ENCODE data around the gene TUBB4B.

TUBB4B gene

DNA sequence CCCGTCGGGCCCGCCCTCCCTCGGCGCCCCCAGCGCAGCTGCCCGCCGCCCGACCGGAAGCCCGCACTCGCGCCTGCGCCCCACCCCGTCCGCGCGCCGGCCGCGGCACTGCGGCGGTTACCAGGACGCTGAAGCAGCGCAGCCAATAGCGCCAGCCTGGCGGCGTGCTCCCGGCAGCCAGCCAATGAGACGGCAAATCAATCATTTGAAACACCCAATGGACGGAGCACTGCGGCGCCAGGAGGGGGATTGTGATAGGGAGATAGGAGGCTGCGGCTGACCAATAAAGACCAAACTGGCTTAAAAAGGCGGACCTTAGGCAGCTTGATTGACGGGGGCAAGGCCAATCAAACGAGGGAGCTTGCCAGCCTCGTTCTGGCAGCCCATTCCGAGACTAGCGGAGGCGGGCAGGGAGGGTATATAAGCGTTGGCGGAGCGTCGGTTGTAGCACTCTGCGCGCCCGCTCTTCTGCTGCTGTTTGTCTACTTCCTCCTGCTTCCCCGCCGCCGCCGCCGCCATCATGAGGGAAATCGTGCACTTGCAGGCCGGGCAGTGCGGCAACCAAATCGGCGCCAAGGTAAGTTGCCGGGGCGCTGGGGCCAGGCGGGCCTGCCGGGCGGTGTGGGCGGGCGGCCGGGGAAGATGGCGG is at the start of gene TUBB4B:
Gene TUBB4B, plus strand, starts transcription at position 447 of the 649 bp plus-strand sequence. Its CDS starts 74 bp downstream, at position 521.
- DNase-seq (ENCODE audit: extremely low read depth in 1 of 2, low read depth in 1 of 2), result peak; percentile 96 to 98

DNA sequence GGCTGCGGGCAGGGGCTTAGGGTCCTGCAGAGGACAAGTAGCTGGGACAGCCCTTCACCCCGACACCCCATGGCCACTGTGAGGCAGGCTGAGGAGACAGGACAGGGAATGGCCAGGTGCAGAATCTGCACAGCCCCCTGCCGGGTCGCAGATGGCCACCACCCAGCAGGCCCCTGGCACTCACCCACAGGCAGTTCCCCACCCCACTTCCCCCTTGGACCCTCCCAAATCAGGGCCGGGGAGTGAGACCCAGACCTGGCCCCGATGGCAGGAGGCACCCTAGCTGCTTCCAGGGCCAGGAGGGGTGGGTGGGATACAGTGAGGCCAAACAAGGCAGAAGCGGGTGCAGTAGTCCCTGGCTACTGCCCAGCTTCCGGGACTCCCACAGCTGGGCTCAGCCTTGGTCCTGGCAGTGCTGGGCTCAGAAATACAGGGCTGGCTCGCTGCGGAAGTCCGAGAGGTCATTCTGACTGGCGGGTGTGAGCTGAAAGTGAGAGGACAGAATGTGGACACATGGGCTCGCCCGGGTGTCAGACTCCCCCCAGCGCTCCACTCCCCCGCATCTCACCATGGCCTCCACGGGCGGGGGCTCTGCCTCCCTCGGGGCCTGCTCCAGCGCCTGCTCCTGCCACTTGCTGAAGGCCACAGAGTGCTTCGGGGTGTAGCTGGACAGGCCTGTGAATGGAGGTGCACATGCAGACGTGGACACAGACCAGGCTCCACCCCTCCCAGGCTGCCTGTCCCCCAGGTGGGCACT is 49.2 kb upstream of the TUBB4B start:
- DNase-seq (ENCODE audit: extremely low read depth in 1 of 2, low read depth in 1 of 2), result no peak

- no peak for DNase-seq (ENCODE audit: extremely low read depth in 1 of 2, low read depth in 1 of 2)
Observed at GRCh38 chr9:137192448-137192780, 48.7 kb upstream of the TUBB4B start.

DNA sequence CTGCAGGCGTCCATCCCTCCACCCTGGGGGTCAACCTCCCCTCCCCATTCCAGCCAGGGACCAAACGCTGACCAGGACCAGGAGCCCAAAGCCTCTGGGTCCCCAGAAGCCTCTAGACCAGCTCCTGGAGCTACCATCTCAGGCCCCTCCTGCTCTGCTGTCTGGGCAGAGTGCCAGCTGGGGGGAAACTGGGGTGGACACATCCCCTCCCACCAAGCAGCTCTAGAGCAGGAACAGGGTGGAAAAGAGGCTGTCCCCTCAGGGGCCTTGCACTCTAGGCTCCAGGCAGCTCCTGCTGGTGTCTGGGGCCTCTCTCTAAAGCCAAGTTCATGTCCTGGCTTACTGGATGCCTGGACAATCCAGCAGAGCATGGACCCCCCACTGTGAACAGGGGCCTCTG is 48.2 kb upstream of the TUBB4B start:
- DNase-seq (ENCODE audit: extremely low read depth in 1 of 2, low read depth in 1 of 2), result no peak

- no peak for DNase-seq (ENCODE audit: extremely low read depth in 1 of 2, low read depth in 1 of 2)
Observed at GRCh38 chr9:137193771-137194170, 47.3 kb upstream of the TUBB4B start.

DNA sequence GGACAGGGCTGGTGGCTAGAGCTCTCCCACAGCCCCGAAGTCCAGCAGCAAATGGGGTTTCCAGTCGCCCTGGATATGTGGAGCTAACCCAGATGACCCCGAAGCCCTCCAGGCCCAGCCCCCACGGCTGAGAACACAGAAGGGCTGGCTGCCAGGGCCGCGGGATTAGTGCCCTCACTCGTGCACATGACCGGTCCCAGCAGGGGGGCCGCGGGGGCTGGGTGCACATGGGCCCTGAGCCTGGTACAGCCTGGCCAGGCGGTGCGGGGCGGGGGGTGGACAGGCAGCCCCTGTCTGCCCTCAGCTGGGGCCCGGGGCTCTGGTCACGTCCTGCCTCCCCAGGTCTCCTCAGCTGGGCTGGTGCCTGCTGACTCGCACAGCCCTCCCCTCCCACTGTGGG is 46.7 kb upstream of the TUBB4B start:
- DNase-seq (ENCODE audit: extremely low read depth in 1 of 2, low read depth in 1 of 2), result no peak

DNA sequence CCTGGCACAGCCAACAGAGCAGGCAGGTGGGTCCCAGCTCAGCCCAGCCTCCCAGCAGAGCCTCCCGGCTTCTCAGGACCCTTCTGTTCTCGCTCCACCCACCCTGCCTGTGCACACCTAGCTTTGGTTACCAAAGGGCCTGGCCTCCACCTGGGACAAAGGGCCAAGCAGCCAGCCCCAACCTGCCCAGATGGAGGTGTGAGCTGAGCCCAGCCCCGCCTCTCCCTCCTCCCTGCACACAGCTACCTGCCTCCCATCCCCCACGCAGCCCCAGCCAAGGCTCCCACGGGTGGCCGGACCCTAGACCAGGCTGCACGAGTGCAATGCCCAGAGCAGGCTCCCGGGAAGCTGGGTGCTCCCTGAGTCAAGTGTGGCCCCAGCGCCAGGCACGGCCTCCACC is 46.2 kb upstream of the TUBB4B start:
- DNase-seq (ENCODE audit: extremely low read depth in 1 of 2, low read depth in 1 of 2), result no peak

GRCh38 chr9:137195525-137196220 is 45.4 kb upstream of the TUBB4B start:
- no peak for DNase-seq (ENCODE audit: extremely low read depth in 1 of 2, low read depth in 1 of 2)

DNA sequence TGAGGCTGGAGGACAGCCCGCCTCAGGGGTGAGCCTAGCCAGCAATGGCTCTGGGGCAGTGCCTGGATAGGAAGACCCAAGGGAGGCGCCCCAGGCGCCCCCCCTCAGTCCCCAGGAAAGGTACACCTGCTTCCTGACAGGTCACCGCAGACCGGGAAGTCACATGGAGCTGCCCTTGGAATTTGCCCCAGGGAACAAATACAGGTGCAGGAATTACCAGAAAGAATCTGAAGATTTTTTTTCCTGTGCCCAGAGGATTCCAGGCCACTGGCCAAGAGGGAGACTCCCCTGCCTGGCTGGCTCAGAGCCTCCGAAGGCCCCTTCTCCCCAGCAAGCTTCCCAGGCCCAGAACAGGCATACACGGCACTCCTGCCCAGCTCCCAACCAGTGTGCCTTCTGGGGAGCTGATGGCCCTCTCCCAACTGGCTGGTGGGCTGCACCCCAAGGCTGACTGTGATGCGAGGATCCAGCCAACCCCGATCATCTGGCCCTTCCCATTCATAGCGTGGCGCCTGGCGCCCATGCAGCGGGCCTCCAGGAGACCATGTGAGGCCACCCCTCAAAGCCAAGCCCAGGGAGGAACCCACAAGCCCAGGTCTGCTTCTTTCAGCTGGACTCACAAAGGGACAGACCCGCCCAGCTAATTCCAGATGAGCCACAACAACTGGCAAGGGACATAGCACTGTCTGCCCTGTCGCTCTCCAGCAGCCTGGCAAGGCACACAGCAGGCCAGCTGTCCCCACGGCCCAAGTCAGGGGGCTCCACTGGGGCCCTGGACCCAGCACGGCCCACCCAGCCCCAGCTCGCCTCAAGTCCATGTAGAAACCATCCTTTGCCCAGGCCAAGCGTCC is 42.8 kb upstream of the TUBB4B start:
- DNase-seq (ENCODE audit: extremely low read depth in 1 of 2, low read depth in 1 of 2), result no peak

DNA sequence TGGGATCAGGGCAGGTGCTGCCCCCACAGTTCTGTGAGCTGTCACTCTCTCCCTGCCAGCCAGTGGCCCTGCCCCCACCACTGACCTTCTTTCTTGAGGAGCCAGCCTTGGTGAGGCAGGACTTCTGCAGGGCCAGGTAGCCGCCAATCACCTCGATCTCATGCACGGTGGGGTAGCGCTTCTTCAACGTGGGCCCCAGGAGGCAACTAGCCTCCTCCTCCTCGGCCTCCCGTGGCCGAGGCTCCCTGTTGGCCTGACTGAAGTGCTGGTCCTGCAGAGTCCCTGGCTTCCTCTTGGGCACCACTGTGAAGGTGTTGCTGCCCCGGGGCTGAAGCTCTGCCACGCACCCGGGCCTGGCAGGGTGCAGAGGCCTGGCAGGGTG is 42.2 kb upstream of the TUBB4B start:
- DNase-seq (ENCODE audit: extremely low read depth in 1 of 2, low read depth in 1 of 2), result no peak

- DNase-seq (ENCODE audit: extremely low read depth in 1 of 2, low read depth in 1 of 2), result no peak
Observed at GRCh38 chr9:137199411-137200121, 41.5 kb upstream of the TUBB4B start.

- peak; percentile 96 to 100 for DNase-seq (ENCODE audit: extremely low read depth in 1 of 2, low read depth in 1 of 2)
Observed at GRCh38 chr9:137200311-137201204, 40.5 kb upstream of the TUBB4B start, which contains the start of gene TPRN. Gene TPRN (minus strand): TSS chr9:137200741. CDS start chr9:137200711, 30 bp downstream.

DNA sequence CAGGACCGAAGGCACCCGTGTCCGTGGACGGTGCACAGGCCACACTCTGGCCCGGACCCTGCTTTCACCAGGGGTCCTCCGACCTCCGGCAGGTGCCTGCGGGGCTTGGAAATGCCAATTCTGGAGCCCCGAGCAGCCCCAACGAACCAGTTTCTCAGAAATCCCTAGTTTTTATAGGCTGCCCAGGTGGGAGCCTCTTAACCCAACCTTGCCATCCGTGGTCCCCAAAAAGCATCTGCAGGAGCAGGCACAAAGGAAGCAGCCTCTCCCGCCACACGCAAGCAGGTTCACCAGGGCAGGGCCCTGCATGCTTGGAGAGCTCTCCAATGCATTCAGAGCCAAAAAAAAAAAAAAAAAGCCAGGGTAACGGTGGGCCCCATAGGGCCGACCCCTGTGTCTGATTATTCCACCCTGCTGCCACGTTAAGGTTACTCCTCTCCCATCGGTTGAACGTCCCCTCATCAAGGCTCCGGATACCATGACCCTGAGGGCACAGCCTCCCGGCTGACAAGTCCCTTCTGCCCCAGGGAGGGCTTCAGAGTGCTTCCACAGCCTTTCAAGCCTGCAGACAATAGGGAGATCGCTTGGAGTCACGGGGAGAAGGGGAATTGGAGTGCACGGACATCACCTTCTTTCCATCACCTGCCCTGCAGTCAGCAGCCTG is 39.8 kb upstream of the TUBB4B start:
- DNase-seq (ENCODE audit: extremely low read depth in 1 of 2, low read depth in 1 of 2), result no peak

GRCh38 chr9:137202966-137203365 is 38.1 kb upstream of the TUBB4B start:
- DNase-seq (ENCODE audit: extremely low read depth in 1 of 2, low read depth in 1 of 2), result no peak

DNA sequence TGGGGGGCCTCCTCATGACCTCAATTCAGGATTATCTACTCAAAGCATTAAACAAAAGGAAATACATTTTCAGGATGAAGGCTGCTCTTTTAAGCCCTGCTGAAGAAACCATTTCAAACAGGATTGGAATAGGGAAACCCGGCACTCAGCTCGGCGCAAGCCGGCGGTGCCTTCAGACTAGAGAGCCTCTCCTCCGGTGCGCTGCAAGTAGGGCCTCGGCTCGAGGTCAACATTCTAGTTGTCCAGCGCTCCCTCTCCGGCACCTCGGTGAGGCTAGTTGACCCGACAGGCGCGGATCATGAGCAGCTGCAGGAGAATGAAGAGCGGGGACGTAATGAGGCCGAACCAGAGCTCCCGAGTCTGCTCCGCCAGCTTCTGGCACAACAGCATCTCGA is 36.4 kb upstream of the TUBB4B start:
- no peak for DNase-seq (ENCODE audit: extremely low read depth in 1 of 2, low read depth in 1 of 2)

DNA sequence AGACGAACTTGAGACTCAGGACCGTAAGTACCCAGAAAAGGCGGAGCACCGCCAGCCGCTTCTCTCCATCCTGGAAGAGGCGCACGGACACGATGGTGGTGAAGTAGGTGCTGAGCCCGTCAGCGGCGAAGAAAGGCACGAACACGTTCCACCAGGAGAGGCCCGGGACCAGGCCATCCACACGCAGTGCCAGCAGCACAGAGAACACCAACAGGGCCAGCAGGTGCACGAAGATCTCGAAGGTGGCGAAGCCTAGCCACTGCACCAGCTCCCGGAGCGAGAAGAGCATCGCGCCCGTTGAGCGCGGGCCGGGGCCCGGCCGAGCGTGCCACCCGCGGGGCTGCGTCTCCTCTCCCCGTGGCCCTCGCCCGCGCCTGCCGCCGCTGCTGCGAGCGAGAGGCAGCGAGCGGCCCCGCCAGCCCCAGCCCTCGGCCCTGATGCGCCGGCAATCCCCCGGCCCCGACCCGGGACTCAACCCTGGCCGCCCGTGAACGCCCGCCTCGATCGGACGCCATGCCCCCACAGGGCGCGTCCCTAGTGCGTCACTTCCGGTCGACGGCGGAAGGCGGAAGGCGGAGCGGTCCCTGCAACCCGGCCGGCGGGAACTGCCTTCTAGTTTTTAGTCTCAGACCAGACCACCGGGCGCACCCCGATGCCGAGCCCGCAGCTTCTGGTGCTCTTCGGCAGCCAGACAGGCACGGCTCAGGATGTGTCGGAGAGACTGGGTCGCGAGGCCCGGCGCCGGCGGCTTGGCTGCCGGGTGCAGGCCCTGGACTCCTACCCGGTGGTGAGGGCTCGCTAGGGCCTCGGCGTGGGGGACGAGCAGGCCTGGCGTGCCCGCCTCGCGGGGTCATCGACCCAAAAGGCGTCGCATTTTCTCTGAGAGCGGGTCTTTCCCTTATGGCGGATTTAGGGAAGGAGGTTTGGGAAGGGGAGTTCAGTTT is 35.7 kb upstream of the TUBB4B start, which contains the start of the genes NDOR1 and TMEM203:
Gene NDOR1, plus strand, starts transcription at position 575 of the 944 bp plus-strand sequence. Its CDS starts 78 bp downstream, at position 653.
Gene TMEM203, minus strand, starts transcription at position 523 of the 944 bp plus-strand sequence. Its CDS starts 234 bp downstream, at position 289.
- DNase-seq (ENCODE audit: extremely low read depth in 1 of 2, low read depth in 1 of 2), result peak; percentile 88 to 89

DNA sequence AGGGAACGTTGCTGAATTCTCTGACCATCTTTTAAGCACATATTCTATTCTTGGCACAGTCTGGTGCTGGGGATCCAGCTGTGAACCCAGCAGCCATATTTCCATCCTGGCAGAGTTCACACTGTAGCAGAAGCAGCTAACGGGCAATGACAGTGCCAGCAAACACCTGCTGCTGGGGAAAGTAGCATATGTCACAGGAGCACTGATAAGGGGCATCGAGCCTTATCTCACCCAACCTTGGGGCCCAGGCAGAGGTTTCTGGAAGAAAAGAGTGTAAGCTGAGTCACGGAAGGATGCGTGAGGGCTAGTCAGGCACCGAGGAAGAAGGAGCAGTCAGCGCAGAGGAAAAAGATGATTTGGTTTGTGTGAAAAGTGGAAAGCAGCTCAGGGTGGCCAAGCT is 34.5 kb upstream of the TUBB4B start:
- DNase-seq (ENCODE audit: extremely low read depth in 1 of 2, low read depth in 1 of 2), result no peak

Measured in stimulated activated CD8-positive, alpha-beta memory T cell treated with anti-CD3 and anti-CD28 coated beads, Interleukin-7, amount 100 ng/mL, for 48 hours (primary cell).